Neural cell (in vitro differentiated cells): Measurements from ENCODE around the gene FERMT2. TPM values are rescaled to one million over a fixed set of nuclear protein-coding genes. Genes with fewer than 3 reads are reported as not detected.

Experiments
- H2AFZ ChIP-seq: fragments of 200-600, 300-800 bp; sonication (generic), shearing (Covaris generic); 2 replicates; pipeline ENCODE4 v1.6.0; 2014; ENCODE audit warnings: low read depth, mild to moderate bottlenecking, antibody characterized with exemption, low read length, moderate library complexity
- H3F3A ChIP-seq: fragments of 200-600 bp; shearing (Covaris generic); 2 replicates; pipeline ENCODE4 v1.6.1; 2016; ENCODE audit warnings: mild to moderate bottlenecking, moderate library complexity, mixed read lengths, antibody characterized with exemption, low read length; ENCODE audit not compliant: insufficient read depth, poor library complexity, severe bottlenecking
- H3K27ac ChIP-seq: fragments of 200-600, 300-800 bp; sonication (generic), shearing (Covaris generic); 2 replicates; pipeline ENCODE4 v1.5.1; 2014; ENCODE audit warnings: mild to moderate bottlenecking, low read length, moderate library complexity
- H3K27me3 ChIP-seq: fragments of 300-800, 200-600 bp; sonication (generic), shearing (Covaris generic); 2 replicates; pipeline ENCODE4 v1.6.0; 2014; ENCODE audit warnings: mild to moderate bottlenecking, low read depth, low read length, moderate library complexity; ENCODE audit not compliant: insufficient read depth
- H3K36me3 ChIP-seq: fragments of 300-800, 200-600 bp; sonication (generic), shearing (Covaris generic); 2 replicates; pipeline ENCODE4 v1.5.1; 2014; ENCODE audit warnings: mild to moderate bottlenecking, antibody characterized with exemption, low read length, moderate library complexity; ENCODE audit not compliant: insufficient read depth
- H3K4me2 ChIP-seq: fragments of 300-800, 200-600 bp; sonication (generic), shearing (Covaris generic); 2 replicates; pipeline ENCODE4 v1.6.0; 2014; ENCODE audit warnings: mild to moderate bottlenecking, low read length
- H3K4me3 ChIP-seq: fragments of 300-800, 200-600 bp; sonication (generic), shearing (Covaris generic); 2 replicates; pipeline ENCODE4 v1.5.1; 2014; ENCODE audit warnings: mild to moderate bottlenecking, low read length, moderate library complexity
- H3K79me2 ChIP-seq: fragments of 200-600 bp; shearing (Covaris generic); replicated peaks from 2 replicates; pipeline ENCODE4 v1.6.0; 2014; ENCODE audit warnings: mild to moderate bottlenecking, low read length, moderate library complexity; ENCODE audit not compliant: insufficient read depth
- H3K9ac ChIP-seq: fragments of 300-800, 200-600 bp; sonication (generic), shearing (Covaris generic); 2 replicates; pipeline ENCODE4 v1.6.1; 2016; ENCODE audit warnings: mild to moderate bottlenecking, low read length, mixed read lengths
- H3K9me2 ChIP-seq: fragments of 200-600 bp; shearing (Covaris generic); 2 replicates; pipeline ENCODE4 v1.6.1; 2016; ENCODE audit warnings: mild to moderate bottlenecking, low read length, mixed read lengths; ENCODE audit not compliant: insufficient read depth
- H3K9me3 ChIP-seq: fragments of 200-600, 300-800 bp; sonication (generic), shearing (Covaris generic); 2 replicates; pipeline ENCODE4 v1.6.1; 2016; ENCODE audit warnings: mild to moderate bottlenecking, mixed run types, low read length, moderate library complexity, mixed read lengths
- H4K20me1 ChIP-seq: fragments of 200-600 bp; shearing (Covaris generic); 2 replicates; pipeline ENCODE4 v1.6.1; 2016; ENCODE audit warnings: mild to moderate bottlenecking, mixed run types; ENCODE audit not compliant: insufficient read depth
- EP300 ChIP-seq: fragments of 450-650 bp; conservative IDR thresholded peaks from 2 replicates; pipeline ENCODE4 v1.6.1; 2014; ENCODE audit warnings: antibody characterized with exemption, mild to moderate bottlenecking, moderate library complexity; ENCODE audit not compliant: poor library complexity, severe bottlenecking
- EZH2 ChIP-seq: fragments of 200-600, 300-800 bp; shearing (Covaris generic), sonication (generic); IDR thresholded peaks from 2 replicates; pipeline ENCODE4 v1.6.1; 2014; ENCODE audit warnings: antibody characterized with exemption, low read length, borderline replicate concordance, mild to moderate bottlenecking; ENCODE audit not compliant: insufficient read depth, poor library complexity, severe bottlenecking
- MXI1 ChIP-seq: fragments of 450-650 bp; conservative IDR thresholded peaks from 2 replicates; pipeline ENCODE4 v1.6.1; 2014; ENCODE audit warnings: antibody characterized with exemption, mild to moderate bottlenecking; ENCODE audit not compliant: poor library complexity, severe bottlenecking
- POLR2AphosphoS5 ChIP-seq: IDR thresholded peaks from 2 replicates; pipeline ENCODE4 v1.6.1; 2012
- RAD21 ChIP-seq: fragments of 450-650 bp; conservative IDR thresholded peaks from 2 replicates; pipeline ENCODE4 v1.6.1; 2014; ENCODE audit warnings: antibody characterized with exemption, mild to moderate bottlenecking, moderate library complexity
- SMC3 ChIP-seq: fragments of 450-650 bp; conservative IDR thresholded peaks from 2 replicates; pipeline ENCODE4 v1.6.1; 2014; ENCODE audit warnings: antibody characterized with exemption, mild to moderate bottlenecking, moderate library complexity; ENCODE audit not compliant: poor library complexity
- TAF1 ChIP-seq: IDR thresholded peaks from 2 replicates; pipeline ENCODE4 v1.6.1; 2012; ENCODE audit warnings: low read depth
- polyA plus RNA-seq: library from polyadenylated mRNA; depleted of rRNA; stranded (reverse); fragments of >200 nt; gene quantifications from 2 replicates; pipeline ENCODE4 v1.2.3, GENCODE V29; 2014
- TF ChIP-seq, protein P1 (sequence below): fragments of 450-650 bp; IDR thresholded peaks from 2 replicates; pipeline ENCODE4 v1.5.1; 2014; ENCODE audit warnings: antibody characterized with exemption, mild to moderate bottlenecking, moderate library complexity; ENCODE audit not compliant: poor library complexity, severe bottlenecking
- TF ChIP-seq, protein P2 (sequence below): IDR thresholded peaks from 2 replicates; pipeline ENCODE4 v1.6.1; 2012; ENCODE audit warnings: borderline replicate concordance

Gene FERMT2
- polyA plus RNA-seq, 1 donor from 2014 or later = 59.6 TPM

DNA sequence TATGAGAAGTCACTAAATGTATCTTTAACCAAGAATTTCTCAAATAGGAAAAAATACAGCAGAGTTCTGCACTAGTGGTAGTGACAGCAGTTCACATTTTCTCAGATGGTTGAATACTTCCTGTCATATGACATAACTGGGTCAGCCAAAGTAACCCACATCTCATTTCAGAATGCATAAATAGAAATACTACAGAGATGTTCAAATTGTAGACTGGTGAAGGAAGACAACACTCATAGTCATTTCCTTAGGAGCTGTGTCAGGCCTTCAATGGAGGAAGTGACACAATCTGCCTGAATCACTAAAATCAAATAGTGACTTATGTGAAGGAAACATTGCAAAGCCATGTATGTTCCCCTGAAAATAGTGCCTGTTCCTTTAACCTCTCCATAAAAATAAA is 32.4 kb downstream of the FERMT2 start:
- H3K27ac ChIP-seq = no peak overlapping the region
- peaks cover 9% of the 10 kb centered on the region for H3K79me2 ChIP-seq
- no peaks in the 10 kb centered on the region for H3F3A ChIP-seq
- H3K4me2 ChIP-seq = no peak overlapping the region
- no peak overlapping the region for H3K4me3 ChIP-seq
- no peaks in the 10 kb centered on the region for H3K36me3 ChIP-seq
- H3K9me3 ChIP-seq = no peaks in the 10 kb centered on the region
- H3K27me3 ChIP-seq = no peaks in the 10 kb centered on the region
- TF ChIP-seq EZH2 = no peak
- TF ChIP-seq, protein P1, sequence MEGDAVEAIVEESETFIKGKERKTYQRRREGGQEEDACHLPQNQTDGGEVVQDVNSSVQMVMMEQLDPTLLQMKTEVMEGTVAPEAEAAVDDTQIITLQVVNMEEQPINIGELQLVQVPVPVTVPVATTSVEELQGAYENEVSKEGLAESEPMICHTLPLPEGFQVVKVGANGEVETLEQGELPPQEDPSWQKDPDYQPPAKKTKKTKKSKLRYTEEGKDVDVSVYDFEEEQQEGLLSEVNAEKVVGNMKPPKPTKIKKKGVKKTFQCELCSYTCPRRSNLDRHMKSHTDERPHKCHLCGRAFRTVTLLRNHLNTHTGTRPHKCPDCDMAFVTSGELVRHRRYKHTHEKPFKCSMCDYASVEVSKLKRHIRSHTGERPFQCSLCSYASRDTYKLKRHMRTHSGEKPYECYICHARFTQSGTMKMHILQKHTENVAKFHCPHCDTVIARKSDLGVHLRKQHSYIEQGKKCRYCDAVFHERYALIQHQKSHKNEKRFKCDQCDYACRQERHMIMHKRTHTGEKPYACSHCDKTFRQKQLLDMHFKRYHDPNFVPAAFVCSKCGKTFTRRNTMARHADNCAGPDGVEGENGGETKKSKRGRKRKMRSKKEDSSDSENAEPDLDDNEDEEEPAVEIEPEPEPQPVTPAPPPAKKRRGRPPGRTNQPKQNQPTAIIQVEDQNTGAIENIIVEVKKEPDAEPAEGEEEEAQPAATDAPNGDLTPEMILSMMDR = no peak
- TF ChIP-seq POLR2AphosphoS5 = no peak
- TF ChIP-seq EP300 = no peak
- TF ChIP-seq TAF1 = no peak
- no peak for TF ChIP-seq SMC3
- TF ChIP-seq MXI1 = no peak
- TF ChIP-seq, protein P2, sequence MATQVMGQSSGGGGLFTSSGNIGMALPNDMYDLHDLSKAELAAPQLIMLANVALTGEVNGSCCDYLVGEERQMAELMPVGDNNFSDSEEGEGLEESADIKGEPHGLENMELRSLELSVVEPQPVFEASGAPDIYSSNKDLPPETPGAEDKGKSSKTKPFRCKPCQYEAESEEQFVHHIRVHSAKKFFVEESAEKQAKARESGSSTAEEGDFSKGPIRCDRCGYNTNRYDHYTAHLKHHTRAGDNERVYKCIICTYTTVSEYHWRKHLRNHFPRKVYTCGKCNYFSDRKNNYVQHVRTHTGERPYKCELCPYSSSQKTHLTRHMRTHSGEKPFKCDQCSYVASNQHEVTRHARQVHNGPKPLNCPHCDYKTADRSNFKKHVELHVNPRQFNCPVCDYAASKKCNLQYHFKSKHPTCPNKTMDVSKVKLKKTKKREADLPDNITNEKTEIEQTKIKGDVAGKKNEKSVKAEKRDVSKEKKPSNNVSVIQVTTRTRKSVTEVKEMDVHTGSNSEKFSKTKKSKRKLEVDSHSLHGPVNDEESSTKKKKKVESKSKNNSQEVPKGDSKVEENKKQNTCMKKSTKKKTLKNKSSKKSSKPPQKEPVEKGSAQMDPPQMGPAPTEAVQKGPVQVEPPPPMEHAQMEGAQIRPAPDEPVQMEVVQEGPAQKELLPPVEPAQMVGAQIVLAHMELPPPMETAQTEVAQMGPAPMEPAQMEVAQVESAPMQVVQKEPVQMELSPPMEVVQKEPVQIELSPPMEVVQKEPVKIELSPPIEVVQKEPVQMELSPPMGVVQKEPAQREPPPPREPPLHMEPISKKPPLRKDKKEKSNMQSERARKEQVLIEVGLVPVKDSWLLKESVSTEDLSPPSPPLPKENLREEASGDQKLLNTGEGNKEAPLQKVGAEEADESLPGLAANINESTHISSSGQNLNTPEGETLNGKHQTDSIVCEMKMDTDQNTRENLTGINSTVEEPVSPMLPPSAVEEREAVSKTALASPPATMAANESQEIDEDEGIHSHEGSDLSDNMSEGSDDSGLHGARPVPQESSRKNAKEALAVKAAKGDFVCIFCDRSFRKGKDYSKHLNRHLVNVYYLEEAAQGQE = no peak
- TF ChIP-seq RAD21 = no peak
- no peak overlapping the region for H3K9ac ChIP-seq
- no peaks in the 10 kb centered on the region for H4K20me1 ChIP-seq
- H2AFZ ChIP-seq = no peak overlapping the region
- no peaks in the 10 kb centered on the region for H3K9me2 ChIP-seq

DNA sequence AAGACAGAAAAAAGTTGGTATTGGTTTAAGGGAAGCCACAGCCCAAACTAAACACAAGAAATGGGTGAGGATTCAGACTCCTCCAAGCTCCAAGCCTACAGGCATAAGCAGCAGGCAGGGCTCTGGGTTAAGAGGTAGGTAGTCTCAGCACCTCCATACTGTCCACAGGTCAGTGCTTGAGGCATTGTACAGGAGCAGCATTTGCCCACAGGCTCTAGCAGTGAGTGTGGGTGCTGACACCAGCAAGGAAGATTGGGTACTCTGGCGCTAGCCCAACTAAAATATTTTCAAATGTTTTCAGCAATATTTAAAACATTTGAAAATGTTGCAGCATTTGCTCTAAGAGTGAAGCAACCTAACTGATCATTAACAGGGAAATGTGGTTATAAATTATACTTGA is 33.1 kb downstream of the FERMT2 start:
- Histone ChIP-seq H3F3A (no peaks in the 10 kb centered on the region), H3K79me2 (peaks cover 4% of the 10 kb centered on the region), H3K9ac (no peak overlapping the region), H3K4me2 (no peak overlapping the region), H2AFZ (no peak overlapping the region), H3K4me3 (no peak overlapping the region), H3K9me2 (no peaks in the 10 kb centered on the region), H3K27ac (no peak overlapping the region), H3K9me3 (no peaks in the 10 kb centered on the region), H3K36me3 (no peaks in the 10 kb centered on the region), H3K27me3 (no peaks in the 10 kb centered on the region), H4K20me1 (no peaks in the 10 kb centered on the region)
- TF ChIP-seq, protein P1 = no peak
- no peak for TF ChIP-seq POLR2AphosphoS5
- no peak for TF ChIP-seq SMC3
- TF ChIP-seq, protein P2 = no peak
- TF ChIP-seq TAF1 = no peak
